Smooth muscle cell (in vitro differentiated cells): Measurements from ENCODE around the gene ADAMTS20. TPM values are rescaled to one million over a fixed set of nuclear protein-coding genes. Genes with fewer than 3 reads are reported as not detected.
"Not testable (repeated sequence)": the region's sequence is repeated elsewhere in the genome, so short reads cannot be mapped to it uniquely, and the experiment has no call there.

Source experiments
- DNase-seq: peaks from one replicate; lab custom pipeline; 2025; ENCODE audit not compliant: unreplicated experiment; lab: John Stamatoyannopoulos, UW
- H2AFZ ChIP-seq: fragments of 200-600 bp; sonication (generic); 2 replicates; pipeline ENCODE4 v1.6.0; 2016; ENCODE audit warnings: antibody characterized with exemption, low read depth, mild to moderate bottlenecking
- H3F3A ChIP-seq: fragments of 200-600 bp; sonication (generic); 2 replicates; pipeline ENCODE4 v1.6.0; 2017; ENCODE audit warnings: antibody characterized with exemption, low read depth
- H3K27ac ChIP-seq: fragments of 200-600 bp; sonication (generic); 2 replicates; pipeline ENCODE4 v1.5.1; 2016; ENCODE audit warnings: low read depth, mild to moderate bottlenecking
- H3K27me3 ChIP-seq: fragments of 200-600 bp; sonication (generic); 2 replicates; pipeline ENCODE4 v1.6.1; 2016; ENCODE audit warnings: low read depth, mild to moderate bottlenecking
- H3K36me3 ChIP-seq: fragments of 200-600 bp; sonication (generic); 2 replicates; pipeline ENCODE4 v1.5.1; 2016; ENCODE audit warnings: low read depth
- H3K4me1 ChIP-seq: fragments of 200-600 bp; sonication (generic); 2 replicates; pipeline ENCODE4 v1.5.1; 2016; ENCODE audit warnings: low read depth
- H3K4me2 ChIP-seq: fragments of 200-600 bp; sonication (generic); 2 replicates; pipeline ENCODE4 v1.6.0; 2016; ENCODE audit warnings: mild to moderate bottlenecking
- H3K4me3 ChIP-seq: fragments of 200-600 bp; sonication (generic); 2 replicates; pipeline ENCODE4 v1.5.1; 2016; ENCODE audit warnings: mild to moderate bottlenecking
- H3K79me2 ChIP-seq: fragments of 200-600 bp; sonication (generic); 2 replicates; pipeline ENCODE4 v1.6.0; 2016; ENCODE audit warnings: low read depth, mild to moderate bottlenecking
- H3K9ac ChIP-seq: fragments of 200-600 bp; sonication (generic); 2 replicates; pipeline ENCODE4 v1.6.0; 2016; ENCODE audit warnings: low read depth
- H3K9me3 ChIP-seq: fragments of 200-600 bp; sonication (generic); replicated peaks from 2 replicates; pipeline ENCODE4 v1.5.1; 2016; ENCODE audit warnings: low read depth
- H4K20me1 ChIP-seq: fragments of 200-600 bp; sonication (generic); 2 replicates; pipeline ENCODE4 v1.6.0; 2016; ENCODE audit warnings: low read depth
- CTCF ChIP-seq: fragments of 200-600 bp; sonication (generic); IDR thresholded peaks from 2 replicates; pipeline ENCODE4 v1.5.1; 2017; ENCODE audit warnings: borderline replicate concordance, mild to moderate bottlenecking, antibody characterized with exemption; ENCODE audit not compliant: insufficient read depth, poor library complexity, severe bottlenecking
- WGBS: methylation state at CpG from one replicate; pipeline ENCODE4 v1.1.7; 2016; ENCODE audit warnings: low lambda C conversion rate; 5-methylcytosine and 5-hydroxymethylcytosine counted together
- polyA plus RNA-seq: library from polyadenylated mRNA; unstranded; fragments of >200 nt; fragmentation: Nextera tagmentation; extraction: Ambion mirVana; gene quantifications from 2 replicates; pipeline ENCODE4 v1.2.1, GENCODE V29; 2016
- total RNA-seq: library from RNA; depleted of rRNA; stranded (reverse); fragments of >200 nt; gene quantifications from 2 replicates; pipeline ENCODE4 v1.2.3, GENCODE V29; 2014

ADAMTS20 gene
- total and polyA plus RNA-seq, 2 experiments from 2014 or later: 1.4 to 4.2 TPM

- WGBS: 51% methylated on average over 6 of the region's 6 CpGs
- Histone ChIP-seq H3K9ac (no peak overlapping the region), H3K27me3 (no peaks in the 10 kb centered on the region), H3K79me2 (no peaks in the 10 kb centered on the region), H3K9me3 (no peaks in the 10 kb centered on the region), H3K36me3 (no peaks in the 10 kb centered on the region), H3F3A (no peaks in the 10 kb centered on the region), H3K4me2 (peak overlapping the region; percentile 75), H3K27ac (peak overlapping the region; percentile 42), H2AFZ (peak overlapping the region; percentile 80), H4K20me1 (no peaks in the 10 kb centered on the region), H3K4me1 (no peaks in the 10 kb centered on the region), H3K4me3 (no peak overlapping the region)
- no peak for DNase-seq
- no peak for TF ChIP-seq CTCF
Observed at GRCh38 chr12:43361031-43361710, 190.8 kb downstream of the ADAMTS20 start.

- H3K4me3 ChIP-seq, H3K27ac ChIP-seq: not testable (repeated sequence)
- WGBS: 97% methylated on average over 10 of the region's 10 CpGs
Observed at GRCh38 chr12:43360001-43360400, 192.0 kb downstream of the ADAMTS20 start.

DNA sequence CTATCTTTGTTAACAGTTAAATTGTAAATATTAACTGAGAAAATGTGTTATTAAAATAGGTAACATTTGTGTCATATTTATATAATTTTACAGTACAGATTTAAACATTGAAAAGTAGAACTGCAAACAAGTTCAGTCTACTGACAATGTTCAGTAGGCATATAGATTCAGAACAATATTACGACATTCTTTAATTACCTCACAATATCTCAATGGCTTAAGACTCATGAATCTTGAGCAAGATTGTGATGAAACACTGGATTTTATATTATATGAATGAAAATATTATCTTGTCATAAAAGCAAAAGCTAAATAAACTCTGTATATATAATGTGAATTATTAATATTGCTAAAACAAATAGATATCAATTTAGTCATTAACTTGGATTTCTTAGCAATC is 194.9 kb downstream of the ADAMTS20 start:
- H3K4me1 ChIP-seq: no peaks in the 10 kb centered on the region
- no peaks in the 10 kb centered on the region for H3K36me3 ChIP-seq
- no peak for DNase-seq
- H3K4me3 ChIP-seq: no peak overlapping the region
- H3K9ac ChIP-seq: no peak overlapping the region
- H3F3A ChIP-seq: no peaks in the 10 kb centered on the region
- no peaks in the 10 kb centered on the region for H4K20me1 ChIP-seq
- no peaks in the 10 kb centered on the region for H3K79me2 ChIP-seq
- H3K9me3 ChIP-seq: no peaks in the 10 kb centered on the region
- H3K27ac ChIP-seq: no peak overlapping the region
- no peak for TF ChIP-seq CTCF
- H2AFZ ChIP-seq: no peak overlapping the region
- H3K27me3 ChIP-seq: no peaks in the 10 kb centered on the region
- 100% methylated on average over 1 of the region's 1 CpG for WGBS
- no peak overlapping the region for H3K4me2 ChIP-seq

More at GRCh38 chr12:43360001-43360400, 192.0 kb downstream of the ADAMTS20 start:
- not testable (repeated sequence) for H3K79me2 ChIP-seq, H3F3A ChIP-seq, DNase-seq, H3K4me1 ChIP-seq, H4K20me1 ChIP-seq, H3K4me2 ChIP-seq, H3K27me3 ChIP-seq, H2AFZ ChIP-seq, H3K9ac ChIP-seq, H3K9me3 ChIP-seq, H3K36me3 ChIP-seq

DNA sequence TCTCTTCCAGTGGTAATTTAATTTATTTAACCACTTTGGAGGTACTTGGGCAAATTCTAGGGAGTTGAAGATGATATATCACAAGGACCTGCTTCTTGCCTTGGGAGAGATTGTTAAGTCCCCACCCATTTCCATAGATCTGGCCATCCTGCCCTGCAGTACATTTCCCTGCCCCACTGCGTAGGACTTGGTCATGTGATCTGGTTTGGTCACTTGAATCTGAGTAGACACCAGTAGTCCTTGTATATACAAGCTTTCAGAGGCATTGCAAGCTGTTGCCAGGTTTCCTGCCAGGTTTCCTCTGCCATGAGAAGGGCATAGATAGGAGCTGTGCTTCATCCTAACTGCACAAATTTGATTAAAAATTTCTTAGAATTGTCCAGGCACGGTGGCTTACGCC is 200.0 kb downstream of the ADAMTS20 start:
- Histone ChIP-seq H3K27ac (no peak overlapping the region), H3K9ac (no peak overlapping the region), H3F3A (no peaks in the 10 kb centered on the region), H3K79me2 (no peaks in the 10 kb centered on the region), H3K4me2 (no peak overlapping the region), H3K27me3 (no peaks in the 10 kb centered on the region), H2AFZ (no peak overlapping the region), H3K4me1 (no peaks in the 10 kb centered on the region), H3K9me3 (no peaks in the 10 kb centered on the region), H4K20me1 (no peaks in the 10 kb centered on the region), H3K4me3 (no peak overlapping the region), H3K36me3 (no peaks in the 10 kb centered on the region)
- TF ChIP-seq CTCF: no peak
- no peak for DNase-seq
- 92% methylated on average over 3 of the region's 3 CpGs for WGBS
